ENCODE results near the gene CARM1. TPM values are rescaled to one million over a fixed set of nuclear protein-coding genes. Genes with fewer than 3 reads are reported as not detected.
A peak's percentile ranks its signal among the peaks of the same experiment; 100 is the strongest.

The CARM1 gene
- total RNA-seq, 1 donor from 2014 or later, result 9.2 TPM

- FAIRE-seq (no peak), DNase-seq (ENCODE audit: low read depth) (no peak)
- Histone ChIP-seq H3K36me3 (ENCODE audit: control insufficient read depth, insufficient read depth, low read length) (peaks cover 27% of the 10 kb centered on the region), H3K27me3 (ENCODE audit: control insufficient read depth, insufficient read depth, low read length) (no peaks in the 10 kb centered on the region), H3K4me3 (ENCODE audit: low read depth, low read length) (no peak overlapping the region)
- no peak for TF ChIP-seq CTCF (IDR thresholded peaks at IDR 0.05; ENCODE audit: insufficient read depth, low read length, severe bottlenecking)
Measured at GRCh38 chr19:10923260-10924112, 52.1 kb downstream of the CARM1 start.

GRCh38 chr19:10924597-10924996 is 53.2 kb downstream of the CARM1 start:
- DNase-seq (ENCODE audit: low read depth) (no peak), FAIRE-seq (no peak)
- no peak for TF ChIP-seq CTCF (IDR thresholded peaks at IDR 0.05; ENCODE audit: insufficient read depth, low read length, severe bottlenecking)
- no peak overlapping the region for H3K4me3 ChIP-seq (ENCODE audit: low read depth, low read length)
- H3K36me3 ChIP-seq (ENCODE audit: control insufficient read depth, insufficient read depth, low read length), result peaks cover 23% of the 10 kb centered on the region
- no peaks in the 10 kb centered on the region for H3K27me3 ChIP-seq (ENCODE audit: control insufficient read depth, insufficient read depth, low read length)

- no peak for TF ChIP-seq CTCF (IDR thresholded peaks at IDR 0.05; ENCODE audit: insufficient read depth, low read length, severe bottlenecking)
- DNase-seq (ENCODE audit: low read depth), result no peak
- Histone ChIP-seq H3K4me3 (ENCODE audit: low read depth, low read length) (peak overlapping the region; percentile 95), H3K36me3 (ENCODE audit: control insufficient read depth, insufficient read depth, low read length) (peaks cover 18% of the 10 kb centered on the region), H3K27me3 (ENCODE audit: control insufficient read depth, insufficient read depth, low read length) (no peaks in the 10 kb centered on the region)
- no peak for FAIRE-seq
Measured at GRCh38 chr19:10927730-10928562, 56.6 kb downstream of the CARM1 start.

- peak within 1 kb of the TSS; percentile 95 for H3K4me3 ChIP-seq (ENCODE audit: low read depth, low read length)
- TF ChIP-seq CTCF (IDR thresholded peaks at IDR 0.05; ENCODE audit: insufficient read depth, low read length, severe bottlenecking), result no peak
- peaks cover 12% of the 10 kb centered on the region for H3K36me3 ChIP-seq (ENCODE audit: control insufficient read depth, insufficient read depth, low read length)
- no peaks in the 10 kb centered on the region for H3K27me3 ChIP-seq (ENCODE audit: control insufficient read depth, insufficient read depth, low read length)
- FAIRE-seq (no peak), DNase-seq (ENCODE audit: low read depth) (peak; percentile 94)
Measured at GRCh38 chr19:10928563-10929401, 57.4 kb downstream of the CARM1 start, which contains the start of the genes TIMM29 and YIPF2. Gene TIMM29, plus strand, starts transcription at chr19:10928811. Its CDS starts 12 bp downstream, at chr19:10928823. Gene YIPF2, minus strand, starts transcription at chr19:10928639. Its CDS starts 229 bp downstream, at chr19:10928410.

- peak overlapping the region; percentile 95 for H3K4me3 ChIP-seq (ENCODE audit: low read depth, low read length)
- DNase-seq (ENCODE audit: low read depth) (no peak), FAIRE-seq (no peak)
- H3K36me3 ChIP-seq (ENCODE audit: control insufficient read depth, insufficient read depth, low read length), result peaks cover 9% of the 10 kb centered on the region
- H3K27me3 ChIP-seq (ENCODE audit: control insufficient read depth, insufficient read depth, low read length), result no peaks in the 10 kb centered on the region
- no peak for TF ChIP-seq CTCF (IDR thresholded peaks at IDR 0.05; ENCODE audit: insufficient read depth, low read length, severe bottlenecking)
Measured at GRCh38 chr19:10929402-10929794, 58.0 kb downstream of the CARM1 start.

Measured in bronchial epithelial cell (primary cell).